Measurements from ENCODE around the gene C6orf132. TPM values are rescaled to one million over a fixed set of nuclear protein-coding genes. Genes with fewer than 3 reads are reported as not detected.

Gene C6orf132
- total and polyA plus RNA-seq, 2 donors from 2014 or later = 5.6 to 42.7 TPM

DNA sequence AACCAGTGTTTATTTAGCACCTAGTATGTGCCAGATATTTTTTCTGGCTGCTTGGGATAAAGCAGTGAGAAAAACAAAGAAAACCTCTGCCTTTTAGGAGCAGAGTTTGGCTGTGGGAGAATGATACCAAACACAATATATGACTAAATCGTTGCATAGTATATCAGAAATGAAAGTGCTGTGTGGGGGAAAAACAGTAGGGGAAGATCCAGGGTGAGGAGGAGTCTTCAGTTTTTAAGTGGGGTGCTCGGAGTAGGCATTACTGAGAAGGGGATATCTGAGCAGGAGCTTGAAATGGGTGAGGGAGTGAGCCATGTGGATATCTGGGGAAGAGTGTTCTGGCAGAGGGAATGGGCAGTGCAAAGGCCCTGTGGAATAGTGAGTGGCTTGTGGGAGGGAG is 69.1 kb downstream of the C6orf132 start:
- Histone ChIP-seq H3K27ac (ENCODE audit: low read depth in 2 of 2, low read length in 2 of 2) (no peak overlapping the region), H3K4me3 (ENCODE audit: low read length in 3 of 3) (no peak overlapping the region), H3K27me3 (ENCODE audit: control insufficient read depth, insufficient read depth, low read length) (no peaks in the 10 kb centered on the region), H3K9ac (ENCODE audit: low read length in 3 of 3) (no peak overlapping the region), H3K36me3 (ENCODE audit: control insufficient read depth in 2 of 3, insufficient read depth in 3 of 3, low read length in 3 of 3) (peaks cover 15 to 52% (median 50%) of the 10 kb centered on the region in 3 donors), H3K9me3 (ENCODE audit: control insufficient read depth in 2 of 3, insufficient read depth in 1 of 3, low read length in 3 of 3) (no peaks in the 10 kb centered on the region), H3K4me1 (ENCODE audit: control insufficient read depth in 2 of 3, insufficient read depth in 2 of 3, low read depth in 1 of 3, low read length in 3 of 3) (no peaks in the 10 kb centered on the region)
- no peak for FAIRE-seq
- intact Hi-C loops (cut with DNase I) = no loop called here
- DNase-seq = no peak
- TF ChIP-seq, protein P1, sequence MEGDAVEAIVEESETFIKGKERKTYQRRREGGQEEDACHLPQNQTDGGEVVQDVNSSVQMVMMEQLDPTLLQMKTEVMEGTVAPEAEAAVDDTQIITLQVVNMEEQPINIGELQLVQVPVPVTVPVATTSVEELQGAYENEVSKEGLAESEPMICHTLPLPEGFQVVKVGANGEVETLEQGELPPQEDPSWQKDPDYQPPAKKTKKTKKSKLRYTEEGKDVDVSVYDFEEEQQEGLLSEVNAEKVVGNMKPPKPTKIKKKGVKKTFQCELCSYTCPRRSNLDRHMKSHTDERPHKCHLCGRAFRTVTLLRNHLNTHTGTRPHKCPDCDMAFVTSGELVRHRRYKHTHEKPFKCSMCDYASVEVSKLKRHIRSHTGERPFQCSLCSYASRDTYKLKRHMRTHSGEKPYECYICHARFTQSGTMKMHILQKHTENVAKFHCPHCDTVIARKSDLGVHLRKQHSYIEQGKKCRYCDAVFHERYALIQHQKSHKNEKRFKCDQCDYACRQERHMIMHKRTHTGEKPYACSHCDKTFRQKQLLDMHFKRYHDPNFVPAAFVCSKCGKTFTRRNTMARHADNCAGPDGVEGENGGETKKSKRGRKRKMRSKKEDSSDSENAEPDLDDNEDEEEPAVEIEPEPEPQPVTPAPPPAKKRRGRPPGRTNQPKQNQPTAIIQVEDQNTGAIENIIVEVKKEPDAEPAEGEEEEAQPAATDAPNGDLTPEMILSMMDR (IDR thresholded peaks at IDR 0.05; ENCODE audit: borderline replicate concordance, extremely low read depth, insufficient read depth) = no peak

DNA sequence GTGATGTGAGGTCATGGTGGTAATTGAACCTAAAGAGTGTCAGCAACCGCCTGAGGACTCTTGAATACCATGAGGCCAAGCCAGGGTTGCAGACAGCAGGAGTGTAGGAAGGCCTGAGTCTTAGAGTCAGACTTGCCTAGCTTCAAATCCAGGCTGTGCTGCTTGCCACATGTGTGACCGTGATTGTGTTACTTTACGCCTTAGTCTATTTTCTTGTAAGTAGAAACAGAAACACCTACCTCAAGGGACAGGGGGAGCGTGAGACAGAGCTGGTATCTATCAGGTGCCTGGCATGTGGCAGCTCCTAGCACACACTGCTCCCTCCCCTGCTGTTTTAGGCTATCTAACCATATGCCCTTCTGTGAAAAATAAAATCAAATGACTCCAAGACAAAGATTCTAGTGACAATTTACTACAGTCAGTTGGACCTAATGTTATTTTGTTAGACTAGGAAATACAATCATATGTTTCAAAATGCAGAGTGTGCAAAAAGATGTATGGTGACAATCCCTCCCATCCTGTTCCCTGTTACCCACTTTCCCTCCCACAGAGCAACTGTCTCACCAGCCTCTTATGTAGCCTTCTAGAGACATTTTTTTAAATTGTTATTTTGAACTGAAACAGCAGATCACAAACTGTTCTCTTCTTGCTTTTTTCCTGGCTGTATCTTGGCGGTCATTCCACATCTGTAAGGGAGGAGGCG is 70.4 kb downstream of the C6orf132 start:
- no peak for FAIRE-seq

DNA sequence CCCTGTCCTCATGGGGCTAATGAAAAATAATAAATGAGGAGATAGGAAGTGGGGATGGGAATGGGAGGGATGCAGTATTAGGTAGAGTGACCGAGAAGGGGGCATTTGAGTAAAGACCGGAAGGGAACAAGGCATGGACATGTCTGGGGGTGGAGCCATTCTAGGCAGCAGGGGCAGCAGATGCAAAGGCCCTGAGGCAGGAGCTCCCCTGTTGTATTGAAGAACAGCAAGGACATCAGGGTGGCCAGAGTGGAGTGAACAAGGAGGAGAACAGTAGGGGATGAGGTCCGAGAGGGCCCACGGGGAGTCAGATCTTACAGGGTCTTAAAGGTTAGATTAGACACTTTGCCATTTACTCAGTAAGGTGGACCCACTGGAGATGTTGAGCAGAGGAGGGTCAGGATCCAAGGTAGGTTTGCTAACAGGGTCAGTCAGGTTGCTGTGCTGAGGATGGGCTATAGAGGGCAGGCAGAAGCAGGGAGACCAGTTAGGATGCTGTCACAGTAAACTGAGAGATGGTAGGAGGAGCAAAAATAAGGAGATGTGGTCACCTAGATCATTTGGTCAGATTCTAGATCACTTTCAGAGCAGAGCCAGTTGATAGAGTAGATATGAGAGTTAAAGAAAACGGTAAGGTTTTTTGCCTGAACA is 73.4 kb downstream of the C6orf132 start:
- Histone ChIP-seq H3K36me3 (ENCODE audit: control insufficient read depth in 2 of 3, insufficient read depth in 3 of 3, low read length in 3 of 3) (peaks cover 14 to 61% (median 43%) of the 10 kb centered on the region in 3 donors), H3K27ac (ENCODE audit: low read depth in 2 of 2, low read length in 2 of 2) (no peak overlapping the region), H3K4me3 (ENCODE audit: low read length in 3 of 3) (no peak overlapping the region), H3K27me3 (ENCODE audit: control insufficient read depth, insufficient read depth, low read length) (no peaks in the 10 kb centered on the region), H3K4me1 (ENCODE audit: control insufficient read depth in 2 of 3, insufficient read depth in 2 of 3, low read depth in 1 of 3, low read length in 3 of 3) (no peaks in the 10 kb centered on the region), H3K9ac (ENCODE audit: low read length in 3 of 3) (no peak overlapping the region), H3K9me3 (ENCODE audit: control insufficient read depth in 2 of 3, insufficient read depth in 1 of 3, low read length in 3 of 3) (no peaks in the 10 kb centered on the region)
- TF ChIP-seq, protein P1 (IDR thresholded peaks at IDR 0.05; ENCODE audit: borderline replicate concordance, extremely low read depth, insufficient read depth) = no peak
- intact Hi-C loops (cut with DNase I) = no loop called here
- FAIRE-seq = no peak
- no peak for DNase-seq

More for the DNA sequence above, 70.4 kb downstream of the C6orf132 start:
- H3K9me3 ChIP-seq (ENCODE audit: control insufficient read depth in 2 of 3, insufficient read depth in 1 of 3, low read length in 3 of 3) = no peaks in the 10 kb centered on the region
- no peak overlapping the region for H3K27ac ChIP-seq (ENCODE audit: low read depth in 2 of 2, low read length in 2 of 2)
- no peaks in the 10 kb centered on the region for H3K27me3 ChIP-seq (ENCODE audit: control insufficient read depth, insufficient read depth, low read length)
- DNase-seq = no peak
- no peak overlapping the region for H3K4me3 ChIP-seq (ENCODE audit: low read length in 3 of 3)
- intact Hi-C loops (cut with DNase I) = no loop called here
- H3K36me3 ChIP-seq (ENCODE audit: control insufficient read depth in 2 of 3, insufficient read depth in 3 of 3, low read length in 3 of 3) = peaks cover 17 to 55% (median 46%) of the 10 kb centered on the region in 3 donors
- H3K9ac ChIP-seq (ENCODE audit: low read length in 3 of 3) = no peak overlapping the region
- TF ChIP-seq, protein P1 (IDR thresholded peaks at IDR 0.05; ENCODE audit: borderline replicate concordance, extremely low read depth, insufficient read depth) = no peak
- no peaks in the 10 kb centered on the region for H3K4me1 ChIP-seq (ENCODE audit: control insufficient read depth in 2 of 3, insufficient read depth in 2 of 3, low read depth in 1 of 3, low read length in 3 of 3)
